NCI-H1105 (cell line): ENCODE measurements around the gene GDF15.

ENCODE experiments used
- DNase-seq: peaks from one replicate; lab custom pipeline; 2025; lab: John Stamatoyannopoulos, UW

The GDF15 gene

GRCh38 chr19:18419195-18419698, 33.3 kb downstream of the GDF15 start, which contains the start of gene SSBP4:
TSS of gene SSBP4 (plus strand) at chr19:18419398. CDS start at chr19:18419649, 251 bp downstream.
- peak; percentile 75 for DNase-seq

- DNase-seq: no peak
Measured at GRCh38 chr19:18419699-18420460, 33.9 kb downstream of the GDF15 start.

- no peak for DNase-seq
Measured at GRCh38 chr19:18420930-18421329, 35.0 kb downstream of the GDF15 start.

- no peak for DNase-seq
Measured at GRCh38 chr19:18421371-18421959, 35.5 kb downstream of the GDF15 start.

GRCh38 chr19:18422530-18423191, 36.7 kb downstream of the GDF15 start:
- no peak for DNase-seq

GRCh38 chr19:18423258-18424020, 37.5 kb downstream of the GDF15 start:
- no peak for DNase-seq

GRCh38 chr19:18424122-18424889, 38.3 kb downstream of the GDF15 start:
- DNase-seq: no peak

GRCh38 chr19:18424890-18425514, 39.0 kb downstream of the GDF15 start:
- no peak for DNase-seq

GRCh38 chr19:18425515-18426415, 39.8 kb downstream of the GDF15 start:
- DNase-seq: no peak

GRCh38 chr19:18426416-18426767, 40.4 kb downstream of the GDF15 start:
- DNase-seq: no peak

- no peak for DNase-seq
Measured at GRCh38 chr19:18427080-18427742, 41.3 kb downstream of the GDF15 start.

GRCh38 chr19:18427743-18428113, 41.8 kb downstream of the GDF15 start:
- no peak for DNase-seq

GRCh38 chr19:18428173-18428786, 42.3 kb downstream of the GDF15 start:
- no peak for DNase-seq

- peak; percentile 88 for DNase-seq
Measured at GRCh38 chr19:18428787-18429674, 43.1 kb downstream of the GDF15 start.

GRCh38 chr19:18429717-18430416, 43.9 kb downstream of the GDF15 start:
- DNase-seq: no peak

- no peak for DNase-seq
Measured at GRCh38 chr19:18430417-18431144, 44.6 kb downstream of the GDF15 start.
